CD4-positive, alpha-beta T cell treated with Interleukin-21 for 1 hour (primary cell): ENCODE measurements around the gene PEAK3.

Source experiments
- DNase-seq: peaks from one replicate; pipeline ENCODE4 v3.0.0-alpha.2; 2020

Gene PEAK3

GRCh38 chr19:2235381-2236063 lies 46.5 kb downstream of the PEAK3 start:
- DNase-seq: no peak

GRCh38 chr19:2234996-2235380 lies 47.0 kb downstream of the PEAK3 start:
- DNase-seq: no peak

- no peak for DNase-seq
These were observed 48.2 kb downstream of the PEAK3 start for GRCh38 chr19:2233601-2234280.

- no peak for DNase-seq
These were observed 49.5 kb downstream of the PEAK3 start for GRCh38 chr19:2232286-2233151.

- no peak for DNase-seq
These were observed 50.3 kb downstream of the PEAK3 start for GRCh38 chr19:2231621-2232221.

- DNase-seq: no peak
These were observed 51.0 kb downstream of the PEAK3 start for GRCh38 chr19:2230807-2231533.

GRCh38 chr19:2230033-2230531 lies 51.9 kb downstream of the PEAK3 start:
- DNase-seq: no peak

GRCh38 chr19:2229103-2230032 lies 52.6 kb downstream of the PEAK3 start:
- no peak for DNase-seq

- DNase-seq: no peak
These were observed 53.6 kb downstream of the PEAK3 start for GRCh38 chr19:2228157-2229030.

GRCh38 chr19:2227415-2228156 lies 54.4 kb downstream of the PEAK3 start:
- DNase-seq: no peak

- no peak for DNase-seq
These were observed 55.1 kb downstream of the PEAK3 start for GRCh38 chr19:2226840-2227360.

- no peak for DNase-seq
These were observed 55.7 kb downstream of the PEAK3 start for GRCh38 chr19:2226051-2226839.

GRCh38 chr19:2225415-2226050 lies 56.4 kb downstream of the PEAK3 start:
- DNase-seq: no peak

GRCh38 chr19:2224754-2225349 lies 57.1 kb downstream of the PEAK3 start:
- DNase-seq: no peak
